B cell (primary cell): ENCODE results near the gene POLR1C.

Experiments
- EZH2 ChIP-seq: IDR thresholded peaks from 2 replicates; pipeline ENCODE4 v1.6.1; 2012; ENCODE audit warnings: borderline replicate concordance, low read depth, mild to moderate bottlenecking, moderate library complexity, low read length; ENCODE audit not compliant: insufficient read depth, poor library complexity, severe bottlenecking
- TF ChIP-seq, protein P1 (sequence below): fragments of 200-600 bp; IDR thresholded peaks from one replicate; pipeline ENCODE4 v1.8.0; 2022; ENCODE audit warnings: antibody characterized with exemption, mild to moderate bottlenecking

DNA sequence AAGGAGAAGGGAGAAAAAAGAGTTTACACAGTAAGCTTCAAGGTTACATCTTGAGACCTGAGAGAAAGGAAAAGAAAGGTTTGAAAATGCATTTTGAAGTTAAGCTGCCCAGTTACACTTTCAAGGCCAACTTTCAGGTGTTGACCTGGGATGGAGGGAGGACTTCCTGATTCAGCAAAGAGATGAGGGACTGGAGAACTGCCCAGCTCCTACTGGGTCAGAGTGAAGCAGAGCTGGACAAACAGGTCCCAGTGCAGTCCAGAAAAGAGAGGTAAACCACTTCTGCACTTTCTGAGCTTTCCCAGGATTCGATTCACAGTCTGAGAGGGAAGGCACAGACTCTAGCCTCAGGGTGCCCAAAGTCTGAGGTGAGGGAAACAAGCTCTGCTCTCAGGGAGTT lies 45.5 kb upstream of the POLR1C start:
- TF ChIP-seq, protein P1, sequence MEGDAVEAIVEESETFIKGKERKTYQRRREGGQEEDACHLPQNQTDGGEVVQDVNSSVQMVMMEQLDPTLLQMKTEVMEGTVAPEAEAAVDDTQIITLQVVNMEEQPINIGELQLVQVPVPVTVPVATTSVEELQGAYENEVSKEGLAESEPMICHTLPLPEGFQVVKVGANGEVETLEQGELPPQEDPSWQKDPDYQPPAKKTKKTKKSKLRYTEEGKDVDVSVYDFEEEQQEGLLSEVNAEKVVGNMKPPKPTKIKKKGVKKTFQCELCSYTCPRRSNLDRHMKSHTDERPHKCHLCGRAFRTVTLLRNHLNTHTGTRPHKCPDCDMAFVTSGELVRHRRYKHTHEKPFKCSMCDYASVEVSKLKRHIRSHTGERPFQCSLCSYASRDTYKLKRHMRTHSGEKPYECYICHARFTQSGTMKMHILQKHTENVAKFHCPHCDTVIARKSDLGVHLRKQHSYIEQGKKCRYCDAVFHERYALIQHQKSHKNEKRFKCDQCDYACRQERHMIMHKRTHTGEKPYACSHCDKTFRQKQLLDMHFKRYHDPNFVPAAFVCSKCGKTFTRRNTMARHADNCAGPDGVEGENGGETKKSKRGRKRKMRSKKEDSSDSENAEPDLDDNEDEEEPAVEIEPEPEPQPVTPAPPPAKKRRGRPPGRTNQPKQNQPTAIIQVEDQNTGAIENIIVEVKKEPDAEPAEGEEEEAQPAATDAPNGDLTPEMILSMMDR = no peak
- TF ChIP-seq EZH2 = no peak
